Neural cell (in vitro differentiated cells): ENCODE measurements around the gene CROCC2. TPM values are rescaled to one million over a fixed set of nuclear protein-coding genes. Genes with fewer than 3 reads are reported as not detected.

ENCODE experiments used
- H2AFZ ChIP-seq: fragments of 200-600, 300-800 bp; sonication (generic), shearing (Covaris generic); 2 replicates; pipeline ENCODE4 v1.6.0; 2014; ENCODE audit warnings: low read depth, mild to moderate bottlenecking, antibody characterized with exemption, low read length, moderate library complexity
- H3F3A ChIP-seq: fragments of 200-600 bp; shearing (Covaris generic); 2 replicates; pipeline ENCODE4 v1.6.1; 2016; ENCODE audit warnings: mild to moderate bottlenecking, moderate library complexity, mixed read lengths, antibody characterized with exemption, low read length; ENCODE audit not compliant: insufficient read depth, poor library complexity, severe bottlenecking
- H3K27ac ChIP-seq: fragments of 200-600, 300-800 bp; sonication (generic), shearing (Covaris generic); 2 replicates; pipeline ENCODE4 v1.5.1; 2014; ENCODE audit warnings: mild to moderate bottlenecking, low read length, moderate library complexity
- H3K27me3 ChIP-seq: fragments of 300-800, 200-600 bp; sonication (generic), shearing (Covaris generic); 2 replicates; pipeline ENCODE4 v1.6.0; 2014; ENCODE audit warnings: mild to moderate bottlenecking, low read depth, low read length, moderate library complexity; ENCODE audit not compliant: insufficient read depth
- H3K36me3 ChIP-seq: fragments of 300-800, 200-600 bp; sonication (generic), shearing (Covaris generic); 2 replicates; pipeline ENCODE4 v1.5.1; 2014; ENCODE audit warnings: mild to moderate bottlenecking, antibody characterized with exemption, low read length, moderate library complexity; ENCODE audit not compliant: insufficient read depth
- H3K4me2 ChIP-seq: fragments of 300-800, 200-600 bp; sonication (generic), shearing (Covaris generic); 2 replicates; pipeline ENCODE4 v1.6.0; 2014; ENCODE audit warnings: mild to moderate bottlenecking, low read length
- H3K4me3 ChIP-seq: fragments of 300-800, 200-600 bp; sonication (generic), shearing (Covaris generic); 2 replicates; pipeline ENCODE4 v1.5.1; 2014; ENCODE audit warnings: mild to moderate bottlenecking, low read length, moderate library complexity
- H3K79me2 ChIP-seq: fragments of 200-600 bp; shearing (Covaris generic); replicated peaks from 2 replicates; pipeline ENCODE4 v1.6.0; 2014; ENCODE audit warnings: mild to moderate bottlenecking, low read length, moderate library complexity; ENCODE audit not compliant: insufficient read depth
- H3K9ac ChIP-seq: fragments of 300-800, 200-600 bp; sonication (generic), shearing (Covaris generic); 2 replicates; pipeline ENCODE4 v1.6.1; 2016; ENCODE audit warnings: mild to moderate bottlenecking, low read length, mixed read lengths
- H3K9me2 ChIP-seq: fragments of 200-600 bp; shearing (Covaris generic); 2 replicates; pipeline ENCODE4 v1.6.1; 2016; ENCODE audit warnings: mild to moderate bottlenecking, low read length, mixed read lengths; ENCODE audit not compliant: insufficient read depth
- H3K9me3 ChIP-seq: fragments of 200-600, 300-800 bp; sonication (generic), shearing (Covaris generic); 2 replicates; pipeline ENCODE4 v1.6.1; 2016; ENCODE audit warnings: mild to moderate bottlenecking, mixed run types, low read length, moderate library complexity, mixed read lengths
- H4K20me1 ChIP-seq: fragments of 200-600 bp; shearing (Covaris generic); 2 replicates; pipeline ENCODE4 v1.6.1; 2016; ENCODE audit warnings: mild to moderate bottlenecking, mixed run types; ENCODE audit not compliant: insufficient read depth
- CTCF ChIP-seq: fragments of 450-650 bp; IDR thresholded peaks from 2 replicates; pipeline ENCODE4 v1.5.1; 2014; ENCODE audit warnings: antibody characterized with exemption, mild to moderate bottlenecking, moderate library complexity; ENCODE audit not compliant: poor library complexity, severe bottlenecking
- EP300 ChIP-seq: fragments of 450-650 bp; conservative IDR thresholded peaks from 2 replicates; pipeline ENCODE4 v1.6.1; 2014; ENCODE audit warnings: antibody characterized with exemption, mild to moderate bottlenecking, moderate library complexity; ENCODE audit not compliant: poor library complexity, severe bottlenecking
- EZH2 ChIP-seq: fragments of 200-600, 300-800 bp; shearing (Covaris generic), sonication (generic); IDR thresholded peaks from 2 replicates; pipeline ENCODE4 v1.6.1; 2014; ENCODE audit warnings: antibody characterized with exemption, low read length, borderline replicate concordance, mild to moderate bottlenecking; ENCODE audit not compliant: insufficient read depth, poor library complexity, severe bottlenecking
- MXI1 ChIP-seq: fragments of 450-650 bp; conservative IDR thresholded peaks from 2 replicates; pipeline ENCODE4 v1.6.1; 2014; ENCODE audit warnings: antibody characterized with exemption, mild to moderate bottlenecking; ENCODE audit not compliant: poor library complexity, severe bottlenecking
- POLR2AphosphoS5 ChIP-seq: IDR thresholded peaks from 2 replicates; pipeline ENCODE4 v1.6.1; 2012
- RAD21 ChIP-seq: fragments of 450-650 bp; conservative IDR thresholded peaks from 2 replicates; pipeline ENCODE4 v1.6.1; 2014; ENCODE audit warnings: antibody characterized with exemption, mild to moderate bottlenecking, moderate library complexity
- REST ChIP-seq: IDR thresholded peaks from 2 replicates; pipeline ENCODE4 v1.6.1; 2012; ENCODE audit warnings: borderline replicate concordance
- SMC3 ChIP-seq: fragments of 450-650 bp; conservative IDR thresholded peaks from 2 replicates; pipeline ENCODE4 v1.6.1; 2014; ENCODE audit warnings: antibody characterized with exemption, mild to moderate bottlenecking, moderate library complexity; ENCODE audit not compliant: poor library complexity
- TAF1 ChIP-seq: IDR thresholded peaks from 2 replicates; pipeline ENCODE4 v1.6.1; 2012; ENCODE audit warnings: low read depth
- polyA plus RNA-seq: library from polyadenylated mRNA; depleted of rRNA; stranded (reverse); fragments of >200 nt; gene quantifications from 2 replicates; pipeline ENCODE4 v1.2.3, GENCODE V29; 2014

Gene CROCC2
- polyA plus RNA-seq, 1 donor from 2014 or later, result 0.09 TPM

DNA sequence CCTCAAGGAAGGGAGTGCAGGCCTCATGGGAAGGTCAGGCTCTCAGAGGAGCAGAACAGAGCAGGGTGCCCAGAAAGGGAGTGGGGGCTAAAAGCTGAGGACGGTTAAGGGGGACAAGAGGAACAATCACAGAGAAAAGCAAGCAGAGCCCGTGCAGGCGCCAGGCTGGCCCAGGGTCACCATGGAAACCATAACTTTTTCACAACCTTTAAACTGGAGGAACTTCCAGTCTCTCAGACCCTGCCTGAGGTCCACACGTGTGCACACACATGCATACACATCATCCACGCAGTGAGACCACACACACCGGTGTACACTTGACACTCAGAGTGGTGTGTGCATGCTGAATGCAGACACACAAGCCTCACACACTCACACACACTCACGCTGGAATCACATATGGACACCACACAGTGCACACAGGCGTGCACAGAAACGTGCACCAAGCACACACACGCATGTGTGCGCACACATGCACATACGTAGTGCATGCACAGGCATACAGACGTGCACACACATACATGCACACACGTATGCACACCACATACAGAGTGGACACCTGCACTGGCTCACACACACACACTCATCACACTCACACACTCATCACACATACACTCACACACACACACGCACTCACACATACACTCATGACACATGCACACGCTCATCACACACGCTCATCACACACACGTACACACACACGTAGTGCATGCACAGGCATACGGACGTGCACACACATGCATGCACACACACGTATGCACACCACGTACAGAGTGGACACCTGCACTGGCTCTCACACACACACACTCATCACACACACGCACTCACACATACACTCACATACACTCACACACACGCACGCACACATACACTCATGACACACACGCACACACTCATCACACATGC lies 55.1 kb downstream of the CROCC2 start:
- Histone ChIP-seq H3K4me3 (no peak overlapping the region), H3K27ac (no peak overlapping the region), H3K9me3 (no peaks in the 10 kb centered on the region), H3K4me2 (no peak overlapping the region), H2AFZ (no peak overlapping the region), H4K20me1 (no peaks in the 10 kb centered on the region), H3K9ac (no peak overlapping the region), H3K79me2 (no peaks in the 10 kb centered on the region), H3K27me3 (no peaks in the 10 kb centered on the region), H3K9me2 (no peaks in the 10 kb centered on the region), H3F3A (no peaks in the 10 kb centered on the region), H3K36me3 (no peaks in the 10 kb centered on the region)
- no peak for TF ChIP-seq EZH2
- TF ChIP-seq MXI1, result no peak
- no peak for TF ChIP-seq TAF1
- no peak for TF ChIP-seq SMC3
- no peak for TF ChIP-seq REST
- TF ChIP-seq CTCF, result no peak
- TF ChIP-seq POLR2AphosphoS5, result no peak
- no peak for TF ChIP-seq EP300
- TF ChIP-seq RAD21, result no peak

- TF ChIP-seq POLR2AphosphoS5 (no peak), RAD21 (no peak), EZH2 (no peak), MXI1 (no peak), REST (no peak), TAF1 (no peak), SMC3 (no peak), EP300 (no peak), CTCF (no peak)
- Histone ChIP-seq H3K4me2 (no peak overlapping the region), H3K4me3 (no peak overlapping the region), H3K79me2 (no peaks in the 10 kb centered on the region), H2AFZ (no peak overlapping the region), H3F3A (no peaks in the 10 kb centered on the region), H4K20me1 (no peaks in the 10 kb centered on the region), H3K9me2 (no peaks in the 10 kb centered on the region), H3K9me3 (no peaks in the 10 kb centered on the region), H3K9ac (no peak overlapping the region), H3K27me3 (no peaks in the 10 kb centered on the region), H3K36me3 (no peaks in the 10 kb centered on the region), H3K27ac (no peak overlapping the region)
These were observed 55.8 kb downstream of the CROCC2 start for GRCh38 chr2:240961910-240962299.
